Measurements from ENCODE around the gene ZNF618. TPM values are rescaled to one million over a fixed set of nuclear protein-coding genes. Genes with fewer than 3 reads are reported as not detected.

ZNF618 gene
- total RNA-seq, 2 donors from 2014 or later = 3.1 to 3.3 TPM

GRCh38 chr9:113997610-113998009, 121.5 kb downstream of the ZNF618 start:
- Histone ChIP-seq H3K4me1 (no peaks in the 10 kb centered on the region), H3K9me3 (no peaks in the 10 kb centered on the region), H3K27ac (no peak overlapping the region), H3K27me3 (no peaks in the 10 kb centered on the region), H3K36me3 (no peaks in the 10 kb centered on the region), H3K9ac (ENCODE audit: low read depth in 2 of 2, low read length in 2 of 2) (no peak overlapping the region), H3K4me3 (no peak overlapping the region)
- no peak for DNase-seq
- no peak for TF ChIP-seq CTCF (IDR thresholded peaks at IDR 0.05)
- intact Hi-C loops (cut with DNase I) = no loop called here

- Histone ChIP-seq H3K4me1 (no peaks in the 10 kb centered on the region), H3K36me3 (no peaks in the 10 kb centered on the region), H3K9me3 (no peaks in the 10 kb centered on the region), H3K27me3 (no peaks in the 10 kb centered on the region), H3K9ac (ENCODE audit: low read depth in 2 of 2, low read length in 2 of 2) (no peak overlapping the region), H3K4me3 (no peak overlapping the region), H3K27ac (no peak overlapping the region)
- peak; percentile 13 for DNase-seq
- no peak for TF ChIP-seq CTCF (IDR thresholded peaks at IDR 0.05)
- intact Hi-C loops (cut with DNase I) = no loop called here
Observed at GRCh38 chr9:113998114-113998513, 122.0 kb downstream of the ZNF618 start.

GRCh38 chr9:113998525-113999255, 122.6 kb downstream of the ZNF618 start:
- intact Hi-C loops (cut with DNase I) = no loop called here
- Histone ChIP-seq H3K27ac (no peak overlapping the region), H3K9me3 (no peaks in the 10 kb centered on the region), H3K4me3 (no peak overlapping the region), H3K4me1 (no peaks in the 10 kb centered on the region), H3K9ac (ENCODE audit: low read depth in 2 of 2, low read length in 2 of 2) (no peak overlapping the region), H3K27me3 (no peaks in the 10 kb centered on the region), H3K36me3 (no peaks in the 10 kb centered on the region)
- DNase-seq = peak; percentile 17
- no peak for TF ChIP-seq CTCF (IDR thresholded peaks at IDR 0.05)

GRCh38 chr9:113999256-114000062, 123.3 kb downstream of the ZNF618 start:
- peak; percentile 16 for DNase-seq
- Histone ChIP-seq H3K36me3 (no peaks in the 10 kb centered on the region), H3K4me3 (no peak overlapping the region), H3K27me3 (no peaks in the 10 kb centered on the region), H3K9me3 (no peaks in the 10 kb centered on the region), H3K9ac (ENCODE audit: low read depth in 2 of 2, low read length in 2 of 2) (no peak overlapping the region), H3K4me1 (no peaks in the 10 kb centered on the region), H3K27ac (no peak overlapping the region)
- intact Hi-C loops (cut with DNase I) = no loop called here
- TF ChIP-seq CTCF (IDR thresholded peaks at IDR 0.05) = no peak

GRCh38 chr9:114000063-114000454, 124.0 kb downstream of the ZNF618 start:
- Histone ChIP-seq H3K9ac (ENCODE audit: low read depth in 2 of 2, low read length in 2 of 2) (no peak overlapping the region), H3K9me3 (no peaks in the 10 kb centered on the region), H3K36me3 (no peaks in the 10 kb centered on the region), H3K27ac (no peak overlapping the region), H3K27me3 (no peaks in the 10 kb centered on the region), H3K4me1 (no peaks in the 10 kb centered on the region), H3K4me3 (no peak overlapping the region)
- intact Hi-C loops (cut with DNase I) = no loop called here
- TF ChIP-seq CTCF (IDR thresholded peaks at IDR 0.05) = no peak
- DNase-seq = peak; percentile 13
